Stimulated activated CD8-positive, alpha-beta memory T cell treated with anti-CD3 and anti-CD28 coated beads, Interleukin-15, amount 100 ng/mL, for 48 hours (primary cell): ENCODE results near the gene SH3GLB1.

Experiments
- DNase-seq, 2 donors: peaks; one replicate each; pipeline ENCODE4 v3.0.0-alpha.2; 2020; ENCODE audit warnings: low read depth in 2 of 2

SH3GLB1 gene

GRCh38 chr1:86773341-86774288, 69.2 kb downstream of the SH3GLB1 start:
- DNase-seq, result no peak

GRCh38 chr1:86774305-86775295, 70.2 kb downstream of the SH3GLB1 start:
- peak; percentile 48 to 66 for DNase-seq

GRCh38 chr1:86775395-86775794, 71.0 kb downstream of the SH3GLB1 start:
- no peak for DNase-seq

GRCh38 chr1:86776108-86776507, 71.7 kb downstream of the SH3GLB1 start:
- no peak for DNase-seq

- DNase-seq, result no peak
Observed at GRCh38 chr1:86778569-86779239, 74.3 kb downstream of the SH3GLB1 start.

GRCh38 chr1:86779308-86780191, 75.2 kb downstream of the SH3GLB1 start:
- no peak for DNase-seq

- DNase-seq, result no peak
Observed at GRCh38 chr1:86782482-86782881, 78.1 kb downstream of the SH3GLB1 start.

- DNase-seq, result no peak
Observed at GRCh38 chr1:86787621-86788020, 83.2 kb downstream of the SH3GLB1 start.

GRCh38 chr1:86788300-86789206, 84.2 kb downstream of the SH3GLB1 start:
- no peak for DNase-seq

GRCh38 chr1:86795316-86795715, 90.9 kb downstream of the SH3GLB1 start:
- no peak for DNase-seq
